K562 (cell line): ENCODE data around the gene ZNF672. TPM values are rescaled to one million over a fixed set of nuclear protein-coding genes. Genes with fewer than 3 reads are reported as not detected.

Experiments
- BRF1 ChIP-seq: IDR thresholded peaks from 3 replicates; pipeline ENCODE4 v1.6.1; 2011; ENCODE audit warnings: borderline replicate concordance, mild to moderate bottlenecking; ENCODE audit not compliant: insufficient read length; ENCODE audit errors: extremely low read depth
- CHD1 ChIP-seq: fragments of 200-600 bp; sonication (generic); IDR thresholded peaks from one replicate; pipeline ENCODE4 v1.6.1; 2012; ENCODE audit warnings: mild to moderate bottlenecking, moderate library complexity, low read length, inconsistent platforms
- CREBBP ChIP-seq: IDR thresholded peaks from one replicate; pipeline ENCODE4 v1.6.1; 2012; ENCODE audit warnings: low read depth, mild to moderate bottlenecking, control low read depth, inconsistent platforms, low read length
- ELF2 ChIP-seq: fragments of 250-450 bp; sonication (Bioruptor Pico); IDR thresholded peaks from 2 replicates; pipeline ENCODE4 v1.5.0; 2021; ENCODE audit warnings: mild to moderate bottlenecking
- ETV1 ChIP-seq: fragments of 450-650 bp; conservative IDR thresholded peaks from 2 replicates; pipeline ENCODE4 v1.6.1; 2016; ENCODE audit warnings: missing genetic modification characterization, control low read depth, low read depth, missing compliant biosample characterization
- FOS ChIP-seq: IDR thresholded peaks from 3 replicates; pipeline ENCODE4 v1.6.1; 2011; ENCODE audit not compliant: insufficient read length; ENCODE audit errors: extremely low read depth
- GTF3C2 ChIP-seq: IDR thresholded peaks from 3 replicates; pipeline ENCODE4 v1.6.1; 2011; ENCODE audit warnings: borderline replicate concordance, mild to moderate bottlenecking, moderate library complexity; ENCODE audit not compliant: insufficient read length; ENCODE audit errors: extremely low read depth
- ID3 ChIP-seq, 2 experiments: fragments of 250-450 bp in 1 of 2; fragments of 450-650 bp in 1 of 2; sonication (Bioruptor Pico) in 1 of 2; IDR thresholded peaks; 2 replicates each; pipeline versions ENCODE4 v1.6.1 to v1.8.0; 2016 to 2021; ENCODE audit warnings: mild to moderate bottlenecking in 2 of 2, moderate library complexity in 2 of 2, missing compliant biosample characterization in 1 of 2, missing genetic modification characterization in 1 of 2
- KLF10 ChIP-seq: fragments of 250-450 bp; sonication (Bioruptor Pico); IDR thresholded peaks from 2 replicates; pipeline ENCODE4 v1.6.1; 2021; ENCODE audit warnings: matching md5 sums
- MAZ ChIP-seq, 2 experiments: fragments of 450-650 bp in 1 of 2; sonication (generic) in 1 of 2; formaldehyde crosslinking; IDR thresholded peaks in 1 of 2; conservative IDR thresholded peaks in 1 of 2; 2 replicates each; pipeline versions ENCODE4 v1.4.0 to v1.5.0; 2020; ENCODE audit warnings: mild to moderate bottlenecking in 1 of 2, missing genetic modification reagents in 1 of 2
- MCM7 ChIP-seq, 2 experiments: fragments of 450-650 bp; IDR thresholded peaks; 2 replicates each; pipeline ENCODE4 v1.6.1; 2016 to 2018
- NCOA4 ChIP-seq: fragments of 450-650 bp; IDR thresholded peaks from 2 replicates; pipeline ENCODE4 v1.6.1; 2018; ENCODE audit warnings: mild to moderate bottlenecking; ENCODE audit not compliant: partially characterized antibody
- POLR3G ChIP-seq: IDR thresholded peaks from 2 replicates; pipeline ENCODE4 v1.6.1; 2011; ENCODE audit not compliant: insufficient read length, insufficient replicate concordance; ENCODE audit errors: extremely low read depth
- SMARCA4 ChIP-seq: fragments of 450-650 bp; IDR thresholded peaks from 2 replicates; pipeline ENCODE4 v1.6.1; 2016
- ZHX1 ChIP-seq: fragments of 150-350 bp; conservative IDR thresholded peaks from 2 replicates; pipeline ENCODE4 v1.6.1; 2014; ENCODE audit warnings: low read length
- ZNF12 ChIP-seq: sonication (generic); formaldehyde crosslinking; IDR thresholded peaks from 2 replicates; pipeline ENCODE4 v1.4.0; 2020; ENCODE audit warnings: mild to moderate bottlenecking, missing genetic modification reagents
- ZNF277 ChIP-seq: fragments of 250-450 bp; sonication (Bioruptor Pico); IDR thresholded peaks from 2 replicates; pipeline ENCODE4 v1.8.0; 2022; ENCODE audit warnings: inconsistent platforms, mild to moderate bottlenecking, moderate library complexity, borderline replicate concordance
- ZNF282 ChIP-seq: sonication (generic); formaldehyde crosslinking; IDR thresholded peaks from 2 replicates; pipeline ENCODE4 v1.8.1; 2023; ENCODE audit warnings: missing genetic modification reagents
- ZNF644 ChIP-seq: fragments of 200-800 bp; sonication (Bioruptor generic); IDR thresholded peaks from 2 replicates; pipeline ENCODE4 v1.6.1; 2016; ENCODE audit warnings: low read depth, missing genetic modification characterization, missing compliant biosample characterization
- ZNF778 ChIP-seq: fragments of 450-650 bp; formaldehyde crosslinking; IDR thresholded peaks from 2 replicates; pipeline ENCODE4 v1.4.0; 2020; ENCODE audit warnings: mild to moderate bottlenecking, moderate library complexity
- ZSCAN29 ChIP-seq: fragments of 450-650 bp; IDR thresholded peaks from 2 replicates; pipeline ENCODE4 v1.6.1; 2017
- polyA plus RNA-seq, 8 experiments: library from polyadenylated mRNA; depleted of rRNA in 4 of 8; stranded (reverse) in 5 of 8; unstranded in 3 of 8; fragments of >200 nt; fragmentation: Nextera tagmentation in 2 of 8; fragmentation: Illumina TruSeq in 1 of 8; extraction: Ambion mirVana in 2 of 8; extraction: Trizol in 1 of 8; gene quantifications; 2 replicates each; pipeline versions ENCODE4 v1.2.1 to v1.2.3, GENCODE V29; 2011 to 2014; ENCODE audit warnings: inconsistent platforms in 1 of 8, missing spikeins in 1 of 8
- total RNA-seq, 7 experiments: library from RNA; depleted of rRNA in 6 of 7; stranded (reverse); fragments of >200 nt in 6 of 7; fragmentation: Illumina TruSeq in 2 of 7; extraction: Trizol in 2 of 7; gene quantifications; 2 replicates each; pipeline versions ENCODE4 v1.2.1 to v1.2.3, GENCODE V29; 2011 to 2021; ENCODE audit warnings: low replicate concordance in 1 of 7

ZNF672 gene
- total and polyA plus RNA-seq, 9 of the 15 experiments (the other 6 are each of a cell fraction or from before 2014, with no cell fraction given), result 1.9 to 57.9 (median 24.1) TPM

- no peak for TF ChIP-seq ZNF277
- 0 out of 2 replicates have a peak, but pooled peaks have one; percentile 28 for TF ChIP-seq SMARCA4
- peak in 1 of 2 experiments; percentile 65; a peak in 2 of 4 replicates for TF ChIP-seq MAZ (CRISPR knock-in tag; conservative IDR thresholded peaks at IDR 0.05 in 1 of 2, IDR thresholded peaks at IDR 0.05 in 1 of 2)
- no peak for TF ChIP-seq BRF1
- no peak for TF ChIP-seq ZNF282
- TF ChIP-seq ELF2 (CRISPR knock-in tag), result no peak
- no peak for TF ChIP-seq ZNF644 (tag)
- TF ChIP-seq CHD1, result peak; percentile 98
- no peak for TF ChIP-seq KLF10
- no peak for TF ChIP-seq ID3 (CRISPR knock-in tag; IDR thresholded peaks at IDR 0.05)
- TF ChIP-seq ID3 (tag; IDR thresholded peaks at IDR 0.05), result peak; percentile 45; the same call in 1 of the 2 replicates
- TF ChIP-seq ZHX1, result no peak
- no peak for TF ChIP-seq POLR3G
- no peak for TF ChIP-seq FOS
- no peak for TF ChIP-seq GTF3C2
- TF ChIP-seq ZNF778, result no peak
- TF ChIP-seq ZSCAN29, result no peak
- TF ChIP-seq MCM7 (IDR thresholded peaks at IDR 0.05), result no peak
- TF ChIP-seq NCOA4, result no peak
- peak; percentile 75; the same call in 1 of the 2 replicates for TF ChIP-seq ZNF12 (CRISPR knock-in tag)
- TF ChIP-seq CREBBP, result no peak
- peak; percentile 65 for TF ChIP-seq ETV1 (tag)
Measured at GRCh38 chr1:248858096-248858890, 20.3 kb downstream of the ZNF672 start (continued).
